IPS DF 6.9 (cell line): ENCODE data around the gene GXYLT1.

Experiments used
- DNase-seq: peaks from one replicate; pipeline ENCODE4 v3.0.0-alpha.2; 2013; ENCODE audit warnings: low read depth, low spot score
- H3K27ac ChIP-seq: one replicate; pipeline ENCODE4 v1.5.1; 2013; ENCODE audit warnings: low read length, control low read depth
- H3K27me3 ChIP-seq: 2 replicates; pipeline ENCODE4 v1.6.1; 2013; ENCODE audit warnings: mild to moderate bottlenecking, low read length; ENCODE audit not compliant: control insufficient read depth, insufficient read depth
- H3K36me3 ChIP-seq: 2 replicates; pipeline ENCODE4 v1.6.1; 2013; ENCODE audit warnings: low read length; ENCODE audit not compliant: control insufficient read depth, insufficient read depth
- H3K4me1 ChIP-seq: 2 replicates; pipeline ENCODE4 v1.6.1; 2013; ENCODE audit warnings: low read length; ENCODE audit not compliant: control insufficient read depth, insufficient read depth
- H3K4me3 ChIP-seq: 2 replicates; pipeline ENCODE4 v1.5.1; 2013; ENCODE audit warnings: mild to moderate bottlenecking, low read length
- H3K9me3 ChIP-seq: 2 replicates; pipeline ENCODE4 v1.6.1; 2013; ENCODE audit warnings: low read length, inconsistent platforms; ENCODE audit not compliant: control insufficient read depth, insufficient read depth
- WGBS: extraction: QIAGEN DNeasy Blood & Tissue Kit; methylation state at CpG from one replicate; pipeline ENCODE4 v1.1.7; 2013; ENCODE audit warnings: mixed read lengths, missing lambda C conversion rate; ENCODE audit not compliant: insufficient read length, insufficient coverage; 5-methylcytosine and 5-hydroxymethylcytosine counted together

The GXYLT1 gene

DNA sequence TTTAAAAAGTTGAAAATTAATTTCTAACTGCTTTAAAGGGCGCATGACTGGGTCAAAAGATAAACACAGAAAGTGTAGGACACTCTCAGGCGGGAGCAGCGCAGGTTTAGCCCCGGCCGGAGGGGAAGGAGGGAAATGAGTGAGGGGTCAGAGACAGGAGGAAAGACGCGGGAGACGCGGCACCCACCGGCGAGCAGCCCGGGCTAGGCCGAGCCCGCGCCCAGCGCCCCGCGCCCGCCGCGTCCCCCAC lies 591 bp downstream of the GXYLT1 start:
- Histone ChIP-seq H3K9me3 (no peaks in the 10 kb centered on the region), H3K4me3 (peak overlapping the region; percentile 83; the same call in 1 of the 2 replicates), H3K4me1 (peaks cover 2% of the 10 kb centered on the region; the same call in 1 of the 2 replicates), H3K27ac (no peak overlapping the region), H3K27me3 (peaks cover 3% of the 10 kb centered on the region; the same call in 1 of the 2 replicates), H3K36me3 (no peaks in the 10 kb centered on the region)
- no CpG with 5 or more reads among the region's 21 CpGs for WGBS
- DNase-seq, result no peak

DNA sequence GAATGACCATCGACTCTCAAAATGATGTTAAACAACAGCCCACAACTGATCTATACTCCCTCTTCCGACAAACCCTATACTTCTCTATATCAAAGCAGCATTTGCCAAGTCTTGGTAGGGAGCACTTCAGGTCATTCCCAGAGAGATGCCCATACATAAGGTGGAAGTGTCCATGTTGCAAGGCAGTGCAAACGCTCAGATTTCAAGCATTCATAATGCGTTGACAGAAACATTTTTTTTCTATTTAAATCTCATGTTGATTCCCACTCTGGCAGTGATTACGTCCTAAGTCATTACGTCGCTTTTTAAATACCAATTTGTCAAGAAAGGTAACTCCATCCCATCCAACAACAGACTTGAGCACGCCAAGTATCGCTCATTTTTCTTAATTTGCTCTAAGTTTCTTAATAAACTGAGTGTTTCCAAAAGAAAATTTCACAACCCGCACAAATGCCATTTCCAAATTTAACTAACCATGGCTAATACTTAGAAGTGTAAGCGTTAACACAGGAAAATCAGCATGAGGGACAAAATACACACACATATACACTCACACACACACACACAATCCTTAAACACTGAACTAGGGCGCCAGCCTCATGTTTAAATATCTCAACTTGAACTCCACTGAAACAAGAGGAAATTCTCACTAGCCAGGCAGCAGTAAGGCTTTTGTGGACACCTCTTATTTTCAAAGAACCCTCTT lies 1.1 kb downstream of the GXYLT1 start:
- Histone ChIP-seq H3K27ac (no peak overlapping the region), H3K27me3 (peaks cover 3% of the 10 kb centered on the region; the same call in 1 of the 2 replicates), H3K4me3 (peak overlapping the region; percentile 83; the same call in 1 of the 2 replicates), H3K9me3 (no peaks in the 10 kb centered on the region), H3K4me1 (peaks cover 2% of the 10 kb centered on the region; the same call in 1 of the 2 replicates), H3K36me3 (no peaks in the 10 kb centered on the region)
- DNase-seq, result no peak
- WGBS, result no CpG with 5 or more reads among the region's 12 CpGs

DNA sequence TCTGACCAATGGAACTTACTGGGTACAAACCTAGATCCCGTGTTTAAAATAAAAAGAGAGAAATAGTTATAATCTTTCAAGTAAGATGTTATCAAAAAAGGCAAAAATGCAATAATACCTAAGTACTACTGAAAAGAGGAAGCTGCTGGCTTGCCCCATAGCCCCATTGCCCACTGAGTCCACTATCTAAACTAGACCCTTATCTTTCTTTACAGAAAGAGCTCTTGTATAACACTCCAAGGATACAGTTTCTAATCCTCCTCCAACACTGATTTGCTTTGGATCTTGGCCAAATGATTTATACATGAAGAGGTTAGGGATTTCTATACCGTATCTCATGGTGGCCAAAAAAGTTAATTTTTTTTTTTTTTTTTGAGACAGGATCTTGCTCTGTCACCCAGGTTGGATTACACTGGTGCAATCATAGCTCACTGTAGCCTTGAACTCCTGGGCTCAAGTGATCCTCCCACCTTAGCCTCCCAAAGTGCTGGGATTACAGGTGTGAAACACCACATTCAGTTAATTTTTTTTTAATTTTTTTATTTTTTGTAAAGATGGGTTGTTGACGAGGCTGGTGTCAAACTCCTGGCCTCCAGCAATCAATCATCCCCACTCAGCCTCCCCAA lies 2.6 kb downstream of the GXYLT1 start:
- Histone ChIP-seq H3K9me3 (no peaks in the 10 kb centered on the region), H3K4me1 (peaks cover 2% of the 10 kb centered on the region; the same call in 1 of the 2 replicates), H3K4me3 (no peak overlapping the region), H3K36me3 (no peaks in the 10 kb centered on the region), H3K27me3 (peaks cover 3% of the 10 kb centered on the region; the same call in 1 of the 2 replicates), H3K27ac (no peak overlapping the region)
- WGBS, result no CpG with 5 or more reads among the region's 3 CpGs
- DNase-seq, result no peak

DNA sequence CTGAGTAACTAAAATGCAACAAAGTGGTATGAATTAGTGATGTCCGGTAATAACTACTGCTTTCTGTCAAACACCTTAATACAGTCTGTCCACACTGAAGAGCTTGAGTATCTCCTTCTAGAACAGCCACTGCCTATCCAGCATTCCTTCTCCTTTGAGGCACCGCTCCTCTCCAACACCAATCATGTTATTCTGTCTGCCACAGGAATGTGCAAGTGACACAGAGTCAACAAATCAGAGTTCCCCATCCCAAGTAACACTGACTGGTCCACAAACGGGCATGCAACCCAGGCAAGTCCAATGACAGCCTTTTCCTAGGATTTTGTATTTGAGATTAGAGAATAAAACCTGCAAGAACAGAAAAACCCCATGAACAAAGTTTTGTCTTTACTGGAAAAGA lies 3.8 kb downstream of the GXYLT1 start:
- WGBS, result no CpG with 5 or more reads among the region's 3 CpGs
- Histone ChIP-seq H3K4me3 (no peak overlapping the region), H3K27me3 (peaks cover 3% of the 10 kb centered on the region; the same call in 1 of the 2 replicates), H3K36me3 (no peaks in the 10 kb centered on the region), H3K4me1 (peaks cover 2% of the 10 kb centered on the region; the same call in 1 of the 2 replicates), H3K27ac (no peak overlapping the region), H3K9me3 (no peaks in the 10 kb centered on the region)
- no peak for DNase-seq

DNA sequence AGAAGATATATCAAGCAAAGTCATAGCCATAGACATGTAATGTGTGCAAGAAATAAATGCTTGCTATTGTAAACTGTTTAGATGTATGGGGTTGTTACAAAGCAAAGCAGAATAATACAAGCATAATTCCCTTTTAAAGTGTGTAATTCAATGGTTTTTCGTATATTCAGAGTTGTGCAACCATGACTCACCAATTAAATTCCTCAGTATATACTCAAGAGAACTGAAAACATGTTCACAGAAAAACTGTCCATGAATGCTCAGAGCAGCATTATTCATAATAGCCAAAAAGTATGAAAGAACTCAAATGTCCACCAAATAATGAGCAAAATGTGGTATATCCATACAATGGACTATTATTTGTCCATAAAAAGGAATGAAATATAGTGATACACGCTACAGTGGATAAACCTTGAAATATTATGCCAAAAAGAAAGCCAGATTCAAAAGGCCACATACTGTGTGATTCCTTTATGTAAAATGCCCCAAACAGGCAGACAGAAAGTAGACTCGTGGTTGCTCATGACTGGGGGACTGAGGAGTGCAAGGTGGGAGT lies 9.3 kb downstream of the GXYLT1 start:
- WGBS, result no CpG with 5 or more reads among the region's 3 CpGs
- no peak for DNase-seq
- H3K27me3 ChIP-seq, result no peaks in the 10 kb centered on the region
- no peaks in the 10 kb centered on the region for H3K4me1 ChIP-seq
- no peak overlapping the region for H3K27ac ChIP-seq
- H3K9me3 ChIP-seq, result no peaks in the 10 kb centered on the region
- no peak overlapping the region for H3K4me3 ChIP-seq
- no peaks in the 10 kb centered on the region for H3K36me3 ChIP-seq

DNA sequence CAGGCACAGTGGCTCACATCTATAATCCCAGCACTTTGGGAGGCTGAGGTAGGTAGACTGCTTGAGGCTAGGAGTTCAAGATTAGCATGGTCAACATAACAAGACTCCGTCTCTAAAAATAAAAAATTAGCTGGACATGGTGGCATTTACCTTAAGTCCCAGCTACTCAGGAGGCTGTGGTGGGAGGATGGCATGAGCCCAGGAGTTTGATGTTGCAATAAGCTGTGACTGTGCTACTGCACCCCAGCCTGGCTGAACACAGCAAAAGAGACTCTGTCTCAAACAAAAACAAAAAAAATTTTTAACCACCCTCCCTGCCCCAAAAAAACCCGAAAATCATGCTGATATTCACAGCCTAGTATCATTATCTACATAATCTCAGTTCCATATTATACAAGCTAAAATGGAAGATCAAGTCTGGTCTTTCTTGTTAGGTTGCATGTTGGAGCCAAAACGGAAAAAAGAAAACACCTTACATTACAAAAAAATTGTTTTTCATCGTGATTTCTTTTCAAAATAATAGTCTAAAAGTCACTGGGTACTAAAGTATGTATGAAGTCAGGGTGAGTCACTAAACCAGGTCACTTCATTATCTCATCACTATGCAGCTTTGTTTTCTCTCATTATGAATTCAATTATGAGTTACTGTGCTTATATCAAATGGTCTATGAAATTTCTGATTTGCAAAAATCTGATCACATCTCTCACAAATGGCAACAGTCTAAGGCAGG lies 13.8 kb downstream of the GXYLT1 start:
- DNase-seq, result no peak
- WGBS, result 100% methylated on average over 1 of the region's 4 CpGs
- no peak overlapping the region for H3K4me3 ChIP-seq

DNA sequence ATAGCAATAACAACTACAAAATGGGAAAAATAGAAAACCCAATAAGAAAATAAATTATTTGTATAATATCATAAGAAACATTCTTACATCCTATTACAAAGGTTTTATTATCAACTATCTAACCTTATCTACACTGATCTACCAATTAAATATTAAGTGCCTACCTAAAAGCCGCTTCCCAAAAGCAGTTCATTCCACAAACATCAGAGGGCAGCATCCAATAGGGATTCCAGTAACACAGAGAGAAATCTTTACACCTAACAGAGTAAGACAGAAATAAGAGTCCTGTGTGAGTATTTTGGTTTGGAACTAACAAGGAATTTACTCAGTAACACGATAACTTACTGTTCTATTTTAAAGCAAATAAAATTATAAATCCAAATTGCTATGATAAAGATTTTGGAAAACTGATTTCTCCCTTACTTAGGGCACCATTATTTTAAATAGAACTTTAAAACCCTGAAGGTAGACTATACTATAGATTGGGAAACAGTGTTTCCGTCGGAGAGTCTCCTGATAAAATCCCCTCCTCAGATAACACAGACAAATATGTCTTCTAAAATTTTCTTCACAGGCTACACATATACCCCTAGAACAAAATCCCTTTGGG lies 15.0 kb downstream of the GXYLT1 start:
- no peak overlapping the region for H3K27ac ChIP-seq
- no peaks in the 10 kb centered on the region for H3K9me3 ChIP-seq
- WGBS, result no CpG with 5 or more reads among the region's 4 CpGs
- no peak overlapping the region for H3K4me3 ChIP-seq
- H3K4me1 ChIP-seq, result no peaks in the 10 kb centered on the region
- no peaks in the 10 kb centered on the region for H3K27me3 ChIP-seq
- no peak for DNase-seq
- no peaks in the 10 kb centered on the region for H3K36me3 ChIP-seq

More for the DNA sequence above, 13.8 kb downstream of the GXYLT1 start:
- Histone ChIP-seq H3K36me3 (no peaks in the 10 kb centered on the region), H3K4me1 (no peaks in the 10 kb centered on the region), H3K27ac (no peak overlapping the region), H3K27me3 (no peaks in the 10 kb centered on the region), H3K9me3 (no peaks in the 10 kb centered on the region)

DNA sequence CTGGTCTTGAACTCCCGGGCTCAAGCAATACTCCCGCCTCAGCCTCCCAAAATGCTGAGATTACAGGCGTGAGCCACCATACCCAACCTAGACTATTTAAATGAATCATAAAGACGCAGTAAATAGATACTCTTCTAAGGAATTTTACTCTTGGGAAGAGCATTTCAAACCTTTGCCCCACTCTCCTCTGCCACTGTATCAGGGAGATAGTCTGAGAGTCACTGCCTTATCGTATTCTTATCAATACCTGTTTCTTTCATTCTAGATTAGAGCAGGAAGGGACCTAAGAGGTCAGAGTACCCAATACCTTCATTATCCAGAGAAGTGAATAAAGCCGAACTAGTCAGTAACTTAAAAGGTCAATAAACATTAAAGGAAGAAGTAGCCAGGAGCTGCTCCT lies 15.8 kb downstream of the GXYLT1 start:
- Histone ChIP-seq H3K27ac (no peak overlapping the region), H3K36me3 (no peaks in the 10 kb centered on the region), H3K9me3 (no peaks in the 10 kb centered on the region), H3K4me3 (no peak overlapping the region), H3K4me1 (no peaks in the 10 kb centered on the region), H3K27me3 (no peaks in the 10 kb centered on the region)
- no peak for DNase-seq
- no CpG with 5 or more reads among the region's 6 CpGs for WGBS

DNA sequence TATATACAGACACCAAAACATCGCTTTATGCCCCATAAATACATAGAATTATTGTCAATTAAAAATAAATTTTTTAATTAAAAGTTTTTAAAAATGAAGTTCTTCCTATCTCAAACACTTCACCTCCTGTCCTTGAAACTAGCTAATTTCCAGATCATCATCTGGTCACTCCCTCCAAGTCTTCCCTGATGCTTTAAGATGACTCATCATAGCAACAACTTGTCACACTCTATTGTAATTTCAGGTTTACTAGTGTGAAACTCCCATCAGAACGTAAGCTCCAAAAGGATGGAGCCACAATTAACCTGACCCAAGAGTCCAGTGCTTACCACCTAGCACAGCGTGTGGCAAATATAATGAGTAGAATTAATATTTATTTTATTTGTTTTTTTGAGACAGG lies 16.3 kb downstream of the GXYLT1 start:
- no peaks in the 10 kb centered on the region for H3K27me3 ChIP-seq
- no CpG with 5 or more reads among the region's 3 CpGs for WGBS
- DNase-seq, result no peak

DNA sequence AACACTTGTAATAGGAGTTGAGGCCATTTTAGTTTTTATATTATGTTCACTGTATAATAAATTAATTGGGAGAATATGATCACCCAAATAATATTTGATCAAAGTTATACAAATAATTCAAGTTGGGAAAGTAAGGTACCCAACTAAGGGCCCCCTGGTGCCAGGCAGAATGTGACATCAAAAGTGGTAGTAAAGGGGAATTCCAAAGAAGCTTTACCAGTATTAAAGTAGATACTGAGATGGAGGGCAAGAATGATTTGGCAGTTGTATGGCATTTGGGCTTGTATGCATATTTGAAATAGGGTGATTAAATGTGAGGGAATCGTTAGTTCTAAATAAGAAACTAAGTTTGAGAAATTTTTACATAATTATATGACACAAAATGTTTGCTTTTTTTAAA lies 17.7 kb downstream of the GXYLT1 start:
- Histone ChIP-seq H3K4me1 (no peaks in the 10 kb centered on the region), H3K27ac (no peak overlapping the region), H3K36me3 (no peaks in the 10 kb centered on the region), H3K4me3 (no peak overlapping the region), H3K9me3 (no peaks in the 10 kb centered on the region), H3K27me3 (no peaks in the 10 kb centered on the region)
- WGBS, result 100% methylated on average over 1 of the region's 1 CpG
- no peak for DNase-seq

More for the DNA sequence above, 16.3 kb downstream of the GXYLT1 start:
- Histone ChIP-seq H3K9me3 (no peaks in the 10 kb centered on the region), H3K4me1 (no peaks in the 10 kb centered on the region), H3K27ac (no peak overlapping the region), H3K4me3 (no peak overlapping the region), H3K36me3 (no peaks in the 10 kb centered on the region)
